Measurements from ENCODE around the gene PXYLP1.
A peak's percentile ranks its signal among the peaks of the same experiment; 100 is the strongest.

PXYLP1 gene

DNA sequence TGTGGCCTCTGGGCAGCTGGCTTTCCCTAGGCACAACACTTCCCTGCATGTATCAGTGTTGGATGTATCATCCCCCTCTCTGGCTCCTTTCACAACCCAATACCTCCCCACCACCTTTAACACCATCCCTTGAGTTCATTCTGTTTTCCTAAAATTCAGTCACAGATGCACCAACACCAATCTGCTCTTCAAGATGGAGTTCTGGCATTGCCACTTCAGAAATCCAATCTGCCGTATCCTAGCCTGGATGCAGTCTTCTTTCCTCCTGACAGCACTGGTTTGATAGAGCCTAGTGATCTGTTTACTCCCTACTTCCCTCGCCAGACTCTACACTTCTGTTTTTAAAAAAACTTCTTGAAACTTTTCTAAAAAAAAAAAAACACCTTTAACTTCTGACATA lies 21.7 kb downstream of the PXYLP1 start:
- no peak for DNase-seq

DNA sequence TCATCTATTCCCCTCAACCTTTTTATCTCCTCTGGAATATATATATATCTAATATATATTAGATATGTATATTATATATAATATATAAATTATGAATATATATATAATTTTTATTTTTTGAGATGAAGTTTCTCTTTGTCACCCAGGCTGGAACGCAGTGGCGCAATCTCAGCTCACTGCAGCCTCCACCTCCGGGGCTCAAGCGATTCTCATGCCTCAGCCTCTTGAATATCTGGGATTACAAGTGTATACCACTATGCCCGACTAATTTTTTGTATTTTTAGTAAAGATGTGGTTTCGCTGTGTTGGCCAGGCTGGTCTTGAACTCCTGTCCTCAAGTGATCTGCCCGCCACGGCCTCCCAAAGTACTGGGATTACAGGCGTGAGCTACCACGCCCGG lies 22.2 kb downstream of the PXYLP1 start:
- no peak for DNase-seq

DNA sequence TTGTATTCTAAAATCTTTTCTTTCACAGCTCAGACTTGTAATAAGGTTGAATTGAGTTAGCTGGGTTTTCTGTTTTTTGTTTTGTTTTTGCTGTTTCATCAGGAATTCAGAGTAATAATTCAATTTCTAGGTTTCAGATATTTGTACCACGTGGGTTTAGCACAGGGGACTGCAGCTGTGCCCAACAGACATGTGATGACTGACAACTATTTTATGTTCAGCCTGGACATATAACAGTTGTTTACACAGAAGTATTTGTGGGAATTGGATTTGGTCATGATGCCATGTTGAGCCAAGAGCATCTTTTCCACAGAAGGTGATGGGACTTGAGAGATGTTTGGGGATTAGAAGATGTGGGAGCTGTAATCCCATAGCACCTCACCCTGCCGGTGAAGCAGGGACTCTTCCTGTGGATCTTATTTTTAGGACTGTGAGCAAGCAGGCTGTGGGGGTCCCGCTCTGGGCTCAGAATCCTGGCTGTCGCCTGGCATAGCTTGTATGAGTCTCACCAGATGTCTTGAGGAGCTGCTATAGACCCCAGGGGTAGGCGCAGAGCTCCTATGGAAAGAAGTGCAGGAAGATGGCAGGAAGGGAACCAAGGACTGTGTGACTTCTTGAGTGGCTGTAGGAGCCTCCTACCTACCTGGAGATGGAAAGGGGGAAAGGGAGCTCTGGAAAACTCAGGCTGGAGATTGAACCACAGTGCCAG lies 23.7 kb downstream of the PXYLP1 start:
- no peak for DNase-seq

- peak; percentile 36 for DNase-seq
Measured at GRCh38 chr3:141255846-141256261, 24.2 kb downstream of the PXYLP1 start.

DNA sequence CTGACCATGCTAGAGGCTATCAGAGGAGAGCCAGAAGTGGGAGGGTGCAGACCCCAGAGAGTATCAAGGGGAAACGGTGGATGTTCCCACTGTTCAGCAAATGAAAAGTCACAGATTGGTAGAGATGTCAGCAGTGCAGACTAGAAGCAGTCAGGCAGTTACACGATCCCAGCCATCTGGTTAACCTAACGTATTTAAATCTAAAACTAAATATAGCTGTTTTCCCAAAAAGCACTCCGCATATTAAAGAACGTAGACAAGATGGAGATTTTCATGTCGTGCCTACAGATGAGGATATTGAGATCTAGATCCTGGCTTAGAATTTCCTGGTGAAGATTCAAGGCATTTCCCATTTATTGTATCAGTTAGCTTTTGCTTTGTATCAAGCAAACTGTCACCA lies 25.2 kb downstream of the PXYLP1 start:
- no peak for DNase-seq

DNA sequence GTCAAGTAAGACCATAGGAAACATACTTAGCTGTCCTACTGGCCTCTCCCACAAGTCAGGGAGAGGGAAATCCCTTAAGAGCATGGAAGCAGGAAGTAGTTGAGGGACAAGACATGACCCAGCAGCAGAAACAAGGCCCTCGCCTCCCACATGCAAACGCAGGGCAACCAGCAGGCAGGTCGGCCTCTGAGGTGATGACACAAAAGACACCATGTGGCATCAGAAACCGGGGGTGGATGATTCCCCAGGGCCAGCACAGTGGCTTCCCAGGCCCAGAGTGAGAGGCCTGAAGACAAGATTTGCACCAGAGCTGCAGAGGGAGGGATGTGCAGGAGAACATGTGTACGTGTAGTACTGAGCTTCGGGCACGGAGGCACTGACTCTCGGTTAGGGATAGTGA lies 26.3 kb downstream of the PXYLP1 start:
- no peak for DNase-seq

GRCh38 chr3:141258973-141259372 lies 27.3 kb downstream of the PXYLP1 start:
- no peak for DNase-seq

DNA sequence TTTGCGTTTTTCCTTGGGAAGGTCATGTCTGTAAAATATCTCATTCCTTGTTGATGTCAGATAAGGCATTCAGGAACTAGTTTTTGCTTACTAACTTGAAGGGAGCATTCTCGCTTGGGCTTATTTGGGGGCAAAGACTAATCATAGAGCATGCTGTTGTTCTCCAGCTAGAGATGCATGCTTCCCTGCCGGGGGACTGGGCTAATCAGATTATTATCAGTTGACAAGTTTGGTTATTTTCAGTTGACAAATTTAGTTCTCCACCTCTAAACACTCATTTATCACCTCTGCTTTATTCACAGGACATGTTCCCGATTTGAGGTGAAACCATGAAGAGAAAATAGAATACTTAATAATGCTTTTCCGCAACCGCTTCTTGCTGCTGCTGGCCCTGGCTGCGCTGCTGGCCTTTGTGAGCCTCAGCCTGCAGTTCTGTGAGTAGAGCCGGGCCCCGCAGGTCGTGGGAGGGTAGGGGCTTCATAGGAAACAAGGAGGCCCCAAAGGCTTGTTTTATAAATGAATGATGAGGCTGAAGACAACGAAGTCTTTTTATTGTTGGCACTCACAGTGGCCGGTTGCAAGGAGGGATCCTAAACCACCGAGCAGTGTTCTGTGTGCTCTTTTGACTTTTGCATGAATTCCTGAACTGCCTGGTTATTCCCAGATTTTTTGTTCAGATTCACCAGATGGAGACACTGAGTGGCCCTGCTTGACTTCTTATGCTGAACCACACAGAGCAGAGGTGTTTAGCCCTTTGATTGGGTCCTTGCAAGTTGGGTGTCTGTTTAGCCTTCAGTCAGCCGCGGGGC lies 28.4 kb downstream of the PXYLP1 start:
- DNase-seq = no peak

- DNase-seq = no peak
Measured at GRCh38 chr3:141260630-141260927, 29.0 kb downstream of the PXYLP1 start.

DNA sequence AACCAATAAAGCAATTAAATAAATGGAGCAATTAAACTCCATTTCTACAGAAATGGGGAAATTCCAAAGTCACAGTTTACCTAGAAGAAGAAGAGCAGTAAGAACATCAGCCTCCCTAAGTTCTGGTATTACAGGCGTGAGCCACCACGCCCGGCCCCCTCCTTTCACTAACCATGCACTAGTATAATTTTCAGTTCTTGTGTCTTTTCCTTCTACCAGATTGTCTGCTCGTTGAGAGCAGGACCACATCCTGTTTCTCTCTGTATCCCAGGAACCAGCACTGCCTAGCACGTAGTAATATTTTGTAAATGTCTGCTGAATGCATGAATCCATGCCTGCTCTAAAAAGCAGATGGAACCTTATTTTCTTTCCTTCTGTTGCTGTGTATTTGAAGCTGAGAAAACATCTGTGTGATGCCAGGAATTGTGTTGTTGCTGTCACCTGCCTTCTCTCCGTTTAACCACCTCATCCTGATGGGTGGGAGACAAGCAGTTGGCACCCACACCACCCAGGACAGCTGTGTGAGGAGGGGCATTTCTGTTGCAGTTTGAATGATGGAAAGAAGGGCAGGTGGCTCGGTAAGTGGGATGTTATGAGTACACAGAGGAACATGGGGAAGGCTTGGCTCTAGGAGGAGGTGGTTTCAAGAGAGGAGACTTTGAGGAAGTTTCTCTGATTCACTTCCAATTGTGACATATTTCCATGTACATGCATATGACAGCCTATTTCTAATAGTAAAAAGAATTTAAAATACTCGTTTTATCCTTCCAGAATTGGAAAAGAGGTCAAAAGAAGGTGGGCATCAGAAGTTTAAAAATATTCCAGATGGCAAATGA lies 30.1 kb downstream of the PXYLP1 start:
- no peak for DNase-seq

DNA sequence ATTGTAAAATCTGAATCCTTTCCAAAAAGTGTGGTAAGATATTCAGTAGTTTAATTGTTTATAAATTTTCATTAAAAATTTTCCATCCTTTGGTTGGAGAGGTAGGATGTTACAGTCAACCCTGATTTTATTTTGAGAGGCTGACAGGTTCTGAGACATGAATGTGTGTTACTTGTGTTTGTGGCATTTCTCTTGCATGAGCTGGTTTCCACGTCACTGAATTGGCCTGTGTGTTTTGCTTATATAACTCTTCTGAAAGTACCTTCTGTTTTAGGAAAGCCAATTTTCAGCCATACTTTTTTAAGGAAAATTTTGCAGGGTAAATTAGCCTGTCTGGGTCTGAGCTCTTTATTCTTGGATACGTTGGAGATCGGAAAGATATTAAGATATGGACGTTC lies 30.7 kb downstream of the PXYLP1 start:
- no peak for DNase-seq

DNA sequence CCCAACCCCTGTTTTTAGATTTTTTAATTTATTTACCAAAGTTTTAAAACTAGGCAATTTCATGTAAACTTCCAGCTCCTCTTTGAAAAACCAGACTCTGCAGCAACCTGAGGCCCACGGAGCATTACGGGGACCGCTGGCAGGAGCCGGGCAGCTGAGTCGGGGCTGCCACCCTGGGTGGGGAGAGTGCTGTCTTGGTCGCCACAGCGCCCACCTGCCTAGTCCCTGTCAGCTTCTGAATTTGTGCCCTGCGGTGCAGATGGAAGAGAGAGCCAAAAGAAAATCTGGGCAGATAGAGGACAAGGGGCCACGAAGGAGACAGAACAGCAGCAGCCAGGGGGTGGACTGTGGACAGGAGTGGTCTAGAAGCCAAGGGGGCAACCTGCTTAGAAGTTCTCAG lies 34.6 kb downstream of the PXYLP1 start:
- DNase-seq = no peak

GRCh38 chr3:141266797-141267555 lies 35.4 kb downstream of the PXYLP1 start:
- DNase-seq = no peak

- DNase-seq = no peak
Measured at GRCh38 chr3:141267629-141268028, 36.0 kb downstream of the PXYLP1 start.

DNA sequence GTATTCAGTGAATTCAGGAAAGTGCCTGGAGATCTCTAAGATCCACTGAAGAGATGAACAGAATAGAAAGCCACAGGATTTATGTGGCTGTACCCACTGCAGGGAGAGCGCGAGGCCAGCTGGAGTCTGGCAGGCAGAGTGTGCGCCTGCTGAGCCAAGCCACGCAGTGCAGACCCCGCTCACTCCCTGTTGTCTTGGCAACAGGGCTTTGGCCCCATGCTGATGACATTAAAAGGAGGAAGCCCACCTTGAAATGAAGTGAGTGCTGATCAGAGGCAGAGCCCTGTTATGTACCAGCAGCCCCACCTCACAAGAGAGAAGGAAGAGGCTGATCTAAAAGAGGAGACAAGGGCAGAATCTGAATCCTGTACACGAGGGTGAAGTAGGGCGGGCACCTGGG lies 36.7 kb downstream of the PXYLP1 start:
- DNase-seq = no peak

- no peak for DNase-seq
Measured at GRCh38 chr3:141268791-141269190, 37.2 kb downstream of the PXYLP1 start.

DNA sequence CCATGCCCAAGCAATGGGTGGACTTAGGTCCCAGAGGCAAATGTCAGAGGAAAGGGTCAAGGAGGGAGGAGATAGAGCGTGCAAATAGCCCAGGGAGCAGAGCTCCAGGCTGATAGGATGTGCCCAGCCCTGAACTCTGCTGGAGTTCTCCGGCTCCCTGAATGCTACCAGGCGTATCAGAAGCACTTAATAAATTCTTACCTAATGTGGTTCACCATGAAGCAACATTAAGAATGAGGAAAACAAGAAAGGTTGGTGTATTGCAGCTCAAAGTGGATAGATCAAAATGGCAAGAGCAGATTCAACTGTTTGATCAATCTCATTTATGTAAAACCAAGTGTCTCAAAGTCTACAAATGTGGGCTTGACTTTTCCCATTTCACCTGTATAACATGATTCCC lies 38.3 kb downstream of the PXYLP1 start:
- no peak for DNase-seq

DNA sequence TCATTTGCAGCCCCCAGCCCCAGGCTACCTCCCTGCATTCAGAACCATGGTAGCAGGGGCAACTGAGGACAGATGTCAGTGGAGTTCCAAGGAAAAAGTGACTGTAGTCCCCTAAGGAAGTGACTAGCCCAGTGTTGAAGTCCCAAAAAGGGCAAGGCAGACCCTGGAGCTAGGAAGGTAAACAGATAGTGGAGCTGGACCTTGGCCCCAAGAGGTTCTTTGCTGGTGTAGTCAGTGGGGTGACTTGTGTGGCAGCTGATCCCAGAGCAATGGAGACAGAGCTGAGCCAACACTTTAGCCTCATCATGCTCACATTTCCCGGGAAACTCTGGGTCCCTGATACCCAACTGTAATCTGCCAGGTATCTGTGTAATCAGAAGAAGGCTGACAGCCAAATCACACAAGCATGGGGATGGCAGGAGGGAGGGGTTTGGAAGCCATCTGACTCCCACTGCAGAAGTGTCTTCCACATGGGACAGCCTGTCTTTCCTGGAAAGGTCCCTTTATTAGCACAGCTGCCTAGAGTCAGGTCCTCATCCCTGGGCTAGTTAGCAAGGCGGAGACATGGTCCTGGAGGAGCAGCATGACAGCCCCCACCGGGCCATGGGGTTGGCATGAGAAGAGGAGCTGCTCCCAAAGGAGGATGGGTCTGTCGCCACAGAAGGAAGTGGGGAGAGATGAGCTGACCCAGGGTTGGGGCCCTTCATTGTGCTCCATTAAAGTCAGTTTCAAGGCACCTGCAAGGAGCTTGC lies 39.8 kb downstream of the PXYLP1 start:
- DNase-seq = no peak

DNA sequence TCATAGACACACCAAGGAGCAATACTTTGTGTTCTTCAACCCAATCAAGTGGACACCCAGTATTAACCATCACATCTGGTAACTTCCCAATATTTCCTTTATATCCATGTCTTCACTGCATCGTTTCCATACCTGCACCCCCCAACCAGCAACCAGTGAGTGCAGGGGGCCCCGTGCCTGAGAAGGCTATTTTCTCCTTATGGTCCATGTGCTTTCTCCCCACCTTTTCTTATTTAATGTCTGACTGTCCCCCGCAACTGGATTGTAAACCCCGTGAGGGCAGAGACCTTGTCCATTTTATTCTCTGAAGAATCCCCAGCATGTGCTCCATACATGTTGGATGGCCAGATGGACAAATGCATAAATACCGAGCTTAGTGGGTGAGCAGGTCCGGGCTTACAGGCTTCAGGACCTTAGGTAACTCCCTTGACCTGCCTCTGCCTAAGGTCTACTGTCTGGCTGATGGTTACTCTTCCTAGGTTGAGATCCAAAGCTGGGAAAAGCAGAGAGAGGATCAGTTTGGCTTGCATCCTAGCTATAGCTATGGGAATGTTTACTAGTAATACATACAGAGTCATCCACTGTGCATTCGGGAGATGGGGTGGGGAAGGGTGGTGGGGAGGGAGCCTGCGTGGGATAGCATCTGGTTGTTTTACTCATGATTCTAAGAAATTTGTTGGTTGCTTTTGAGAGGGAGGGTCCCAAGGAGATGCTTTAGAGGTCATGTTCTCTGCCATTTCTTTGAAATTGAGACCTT lies 41.5 kb downstream of the PXYLP1 start:
- no peak for DNase-seq

GRCh38 chr3:141273700-141274410 lies 42.2 kb downstream of the PXYLP1 start:
- no peak for DNase-seq

All from OCI-M1 (cell line).